GM23338 (cell line): ENCODE results near the gene BRD7.

ENCODE experiments used
- EZH2 ChIP-seq: fragments of 200-600 bp; sonication (generic); IDR thresholded peaks from one replicate; pipeline ENCODE4 v1.8.0; 2017; ENCODE audit warnings: antibody characterized with exemption, mild to moderate bottlenecking, low read depth; ENCODE audit not compliant: unreplicated experiment
- NANOG ChIP-seq: IDR thresholded peaks from 2 replicates; pipeline ENCODE4 v1.6.1; 2016; ENCODE audit warnings: antibody characterized with exemption, borderline replicate concordance
- POLR2AphosphoS5 ChIP-seq: IDR thresholded peaks from 2 replicates; pipeline ENCODE4 v1.6.1; 2016; ENCODE audit warnings: antibody characterized with exemption, low read depth
- ZNF462 ChIP-seq: fragments of 250-450 bp; sonication (Bioruptor Pico); IDR thresholded peaks from 2 replicates; pipeline ENCODE4 v1.5.0; 2020; ENCODE audit warnings: mild to moderate bottlenecking, moderate library complexity
- TF ChIP-seq, protein P1 (sequence below), 2 experiments: fragments of 200-600 bp in 1 of 2; sonication (generic) in 1 of 2; conservative IDR thresholded peaks; 2 replicates each; pipeline versions ENCODE4 v1.5.1 to v1.6.1; 2016 to 2017; ENCODE audit warnings: antibody characterized with exemption in 2 of 2, low read depth in 2 of 2, mild to moderate bottlenecking in 2 of 2, moderate library complexity in 1 of 2
- TF ChIP-seq, protein P2 (sequence below): IDR thresholded peaks from one replicate; pipeline ENCODE4 v1.6.1; 2018; ENCODE audit warnings: antibody characterized with exemption; ENCODE audit not compliant: unreplicated experiment

GRCh38 chr16:50309527-50310307 is 59.1 kb downstream of the BRD7 start:
- TF ChIP-seq EZH2 (no peak), NANOG (no peak), POLR2AphosphoS5 (no peak), ZNF462 (CRISPR knock-in tag) (no peak)
- TF ChIP-seq, protein P1, sequence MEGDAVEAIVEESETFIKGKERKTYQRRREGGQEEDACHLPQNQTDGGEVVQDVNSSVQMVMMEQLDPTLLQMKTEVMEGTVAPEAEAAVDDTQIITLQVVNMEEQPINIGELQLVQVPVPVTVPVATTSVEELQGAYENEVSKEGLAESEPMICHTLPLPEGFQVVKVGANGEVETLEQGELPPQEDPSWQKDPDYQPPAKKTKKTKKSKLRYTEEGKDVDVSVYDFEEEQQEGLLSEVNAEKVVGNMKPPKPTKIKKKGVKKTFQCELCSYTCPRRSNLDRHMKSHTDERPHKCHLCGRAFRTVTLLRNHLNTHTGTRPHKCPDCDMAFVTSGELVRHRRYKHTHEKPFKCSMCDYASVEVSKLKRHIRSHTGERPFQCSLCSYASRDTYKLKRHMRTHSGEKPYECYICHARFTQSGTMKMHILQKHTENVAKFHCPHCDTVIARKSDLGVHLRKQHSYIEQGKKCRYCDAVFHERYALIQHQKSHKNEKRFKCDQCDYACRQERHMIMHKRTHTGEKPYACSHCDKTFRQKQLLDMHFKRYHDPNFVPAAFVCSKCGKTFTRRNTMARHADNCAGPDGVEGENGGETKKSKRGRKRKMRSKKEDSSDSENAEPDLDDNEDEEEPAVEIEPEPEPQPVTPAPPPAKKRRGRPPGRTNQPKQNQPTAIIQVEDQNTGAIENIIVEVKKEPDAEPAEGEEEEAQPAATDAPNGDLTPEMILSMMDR (conservative IDR thresholded peaks at IDR 0.05; ENCODE audit: low read depth in 2 of 2): no peak
- TF ChIP-seq, protein P2, sequence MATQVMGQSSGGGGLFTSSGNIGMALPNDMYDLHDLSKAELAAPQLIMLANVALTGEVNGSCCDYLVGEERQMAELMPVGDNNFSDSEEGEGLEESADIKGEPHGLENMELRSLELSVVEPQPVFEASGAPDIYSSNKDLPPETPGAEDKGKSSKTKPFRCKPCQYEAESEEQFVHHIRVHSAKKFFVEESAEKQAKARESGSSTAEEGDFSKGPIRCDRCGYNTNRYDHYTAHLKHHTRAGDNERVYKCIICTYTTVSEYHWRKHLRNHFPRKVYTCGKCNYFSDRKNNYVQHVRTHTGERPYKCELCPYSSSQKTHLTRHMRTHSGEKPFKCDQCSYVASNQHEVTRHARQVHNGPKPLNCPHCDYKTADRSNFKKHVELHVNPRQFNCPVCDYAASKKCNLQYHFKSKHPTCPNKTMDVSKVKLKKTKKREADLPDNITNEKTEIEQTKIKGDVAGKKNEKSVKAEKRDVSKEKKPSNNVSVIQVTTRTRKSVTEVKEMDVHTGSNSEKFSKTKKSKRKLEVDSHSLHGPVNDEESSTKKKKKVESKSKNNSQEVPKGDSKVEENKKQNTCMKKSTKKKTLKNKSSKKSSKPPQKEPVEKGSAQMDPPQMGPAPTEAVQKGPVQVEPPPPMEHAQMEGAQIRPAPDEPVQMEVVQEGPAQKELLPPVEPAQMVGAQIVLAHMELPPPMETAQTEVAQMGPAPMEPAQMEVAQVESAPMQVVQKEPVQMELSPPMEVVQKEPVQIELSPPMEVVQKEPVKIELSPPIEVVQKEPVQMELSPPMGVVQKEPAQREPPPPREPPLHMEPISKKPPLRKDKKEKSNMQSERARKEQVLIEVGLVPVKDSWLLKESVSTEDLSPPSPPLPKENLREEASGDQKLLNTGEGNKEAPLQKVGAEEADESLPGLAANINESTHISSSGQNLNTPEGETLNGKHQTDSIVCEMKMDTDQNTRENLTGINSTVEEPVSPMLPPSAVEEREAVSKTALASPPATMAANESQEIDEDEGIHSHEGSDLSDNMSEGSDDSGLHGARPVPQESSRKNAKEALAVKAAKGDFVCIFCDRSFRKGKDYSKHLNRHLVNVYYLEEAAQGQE: no peak
